HL-60 (cell line): Measurements from ENCODE around the gene CAST.

Experiments used
- DNase-seq, 2 experiments: peaks; one replicate each; pipeline ENCODE4 v3.0.0-alpha.2; 2010 to 2020; ENCODE audit warnings: low read depth in 1 of 2, low spot score in 1 of 2
- H3K27ac ChIP-seq: fragments of 250-450 bp; sonication (Bioruptor Pico); replicated peaks from 2 replicates; pipeline ENCODE4 v1.5.1; 2020; ENCODE audit warnings: mild to moderate bottlenecking, moderate library complexity
- H3K27me3 ChIP-seq: fragments of 250-450 bp; sonication (Bioruptor Pico); 2 replicates; pipeline ENCODE4 v1.5.1; 2021; ENCODE audit warnings: mild to moderate bottlenecking, moderate library complexity; ENCODE audit not compliant: insufficient read depth, poor library complexity, severe bottlenecking
- H3K4me3 ChIP-seq: replicated peaks from 2 replicates; pipeline ENCODE4 v1.5.1; 2011; ENCODE audit warnings: mild to moderate bottlenecking, control low read depth, low read length; ENCODE audit not compliant: insufficient read depth
- CTCF ChIP-seq: IDR thresholded peaks from one replicate; pipeline ENCODE4 v1.5.1; 2011; ENCODE audit warnings: low read length, control low read depth, inconsistent platforms; ENCODE audit not compliant: insufficient read depth
- GABPA ChIP-seq: IDR thresholded peaks from 2 replicates; pipeline ENCODE4 v1.6.1; 2012; ENCODE audit warnings: low read depth
- POLR2AphosphoS5 ChIP-seq: IDR thresholded peaks from 2 replicates; pipeline ENCODE4 v1.6.1; 2012; ENCODE audit warnings: low read depth
- SPI1 ChIP-seq: IDR thresholded peaks from 2 replicates; pipeline ENCODE4 v1.6.1; 2012; ENCODE audit warnings: low read depth, mild to moderate bottlenecking, borderline replicate concordance
- TF ChIP-seq, protein P1 (sequence below): IDR thresholded peaks from 2 replicates; pipeline ENCODE4 v1.6.1; 2012; ENCODE audit warnings: low read depth; ENCODE audit not compliant: insufficient replicate concordance

CAST gene

DNA sequence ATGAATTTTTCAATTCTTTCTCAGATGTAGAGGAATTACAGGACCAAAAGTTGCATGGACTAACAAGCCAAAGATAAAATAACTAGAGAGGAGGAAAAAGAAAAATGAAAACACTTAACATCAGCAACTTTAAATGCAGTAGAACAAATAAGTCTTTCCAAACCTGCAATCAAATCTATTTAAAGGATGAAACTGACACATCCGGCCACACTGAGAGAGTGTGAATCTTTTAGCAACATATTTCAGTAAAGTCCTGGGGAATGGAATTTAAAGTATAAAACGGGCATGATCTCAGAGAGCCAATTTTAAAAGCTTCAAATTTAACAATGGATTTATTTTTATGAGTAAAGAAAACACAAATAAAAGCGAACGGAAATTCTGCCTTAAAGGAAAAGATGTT is 17.1 kb downstream of the CAST start:
- Histone ChIP-seq H3K4me3 (no peak overlapping the region), H3K27ac (no peak overlapping the region), H3K27me3 (no peaks in the 10 kb centered on the region)
- DNase-seq, result no peak
- TF ChIP-seq GABPA (no peak), SPI1 (no peak), CTCF (no peak), POLR2AphosphoS5 (no peak)
- TF ChIP-seq, protein P1, sequence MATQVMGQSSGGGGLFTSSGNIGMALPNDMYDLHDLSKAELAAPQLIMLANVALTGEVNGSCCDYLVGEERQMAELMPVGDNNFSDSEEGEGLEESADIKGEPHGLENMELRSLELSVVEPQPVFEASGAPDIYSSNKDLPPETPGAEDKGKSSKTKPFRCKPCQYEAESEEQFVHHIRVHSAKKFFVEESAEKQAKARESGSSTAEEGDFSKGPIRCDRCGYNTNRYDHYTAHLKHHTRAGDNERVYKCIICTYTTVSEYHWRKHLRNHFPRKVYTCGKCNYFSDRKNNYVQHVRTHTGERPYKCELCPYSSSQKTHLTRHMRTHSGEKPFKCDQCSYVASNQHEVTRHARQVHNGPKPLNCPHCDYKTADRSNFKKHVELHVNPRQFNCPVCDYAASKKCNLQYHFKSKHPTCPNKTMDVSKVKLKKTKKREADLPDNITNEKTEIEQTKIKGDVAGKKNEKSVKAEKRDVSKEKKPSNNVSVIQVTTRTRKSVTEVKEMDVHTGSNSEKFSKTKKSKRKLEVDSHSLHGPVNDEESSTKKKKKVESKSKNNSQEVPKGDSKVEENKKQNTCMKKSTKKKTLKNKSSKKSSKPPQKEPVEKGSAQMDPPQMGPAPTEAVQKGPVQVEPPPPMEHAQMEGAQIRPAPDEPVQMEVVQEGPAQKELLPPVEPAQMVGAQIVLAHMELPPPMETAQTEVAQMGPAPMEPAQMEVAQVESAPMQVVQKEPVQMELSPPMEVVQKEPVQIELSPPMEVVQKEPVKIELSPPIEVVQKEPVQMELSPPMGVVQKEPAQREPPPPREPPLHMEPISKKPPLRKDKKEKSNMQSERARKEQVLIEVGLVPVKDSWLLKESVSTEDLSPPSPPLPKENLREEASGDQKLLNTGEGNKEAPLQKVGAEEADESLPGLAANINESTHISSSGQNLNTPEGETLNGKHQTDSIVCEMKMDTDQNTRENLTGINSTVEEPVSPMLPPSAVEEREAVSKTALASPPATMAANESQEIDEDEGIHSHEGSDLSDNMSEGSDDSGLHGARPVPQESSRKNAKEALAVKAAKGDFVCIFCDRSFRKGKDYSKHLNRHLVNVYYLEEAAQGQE, result no peak

DNA sequence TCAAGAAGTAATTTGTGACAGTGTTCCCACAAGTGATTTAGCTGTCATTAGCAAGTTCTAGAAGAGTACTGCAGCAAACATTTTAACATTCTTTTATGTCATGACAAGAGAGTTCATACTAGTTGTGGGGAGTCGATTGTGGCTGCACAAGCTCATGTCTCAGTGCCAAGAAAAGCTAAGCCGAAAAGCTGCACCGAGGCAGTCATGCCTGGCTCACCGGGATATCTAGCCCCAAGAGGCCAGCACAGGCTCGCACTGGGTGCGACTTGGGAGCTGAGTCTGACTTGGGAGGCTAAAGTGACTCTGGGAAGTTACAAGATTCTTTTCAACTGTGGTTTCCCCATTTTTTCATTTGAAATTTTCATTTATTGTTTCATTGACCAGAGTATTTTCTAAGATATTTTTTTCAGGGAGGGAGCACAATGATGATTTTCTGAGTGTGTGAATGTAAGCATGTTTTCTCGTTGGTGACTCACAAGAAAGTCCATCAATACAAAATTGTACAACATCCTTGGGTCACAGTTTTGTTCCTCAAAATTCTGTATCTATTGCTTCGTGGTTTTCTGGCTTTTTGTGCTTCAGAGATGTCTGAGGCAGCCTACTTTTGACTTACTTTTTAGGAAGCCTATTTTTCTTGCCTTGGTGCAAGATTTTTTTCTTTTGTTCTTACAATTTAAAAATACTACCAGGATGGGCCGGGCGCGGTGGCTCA is 18.7 kb downstream of the CAST start:
- no peak overlapping the region for H3K4me3 ChIP-seq
- no peak for TF ChIP-seq SPI1
- TF ChIP-seq, protein P1, result no peak
- TF ChIP-seq POLR2AphosphoS5, result no peak
- TF ChIP-seq GABPA, result no peak
- TF ChIP-seq CTCF, result no peak
- DNase-seq, result no peak
- H3K27me3 ChIP-seq, result no peaks in the 10 kb centered on the region
- H3K27ac ChIP-seq, result no peak overlapping the region

- no peak for TF ChIP-seq CTCF
- no peak for TF ChIP-seq POLR2AphosphoS5
- TF ChIP-seq, protein P1, result no peak
- no peak for TF ChIP-seq SPI1
- no peak for TF ChIP-seq GABPA
- no peaks in the 10 kb centered on the region for H3K27me3 ChIP-seq
- DNase-seq, result no peak
These were observed 21.2 kb downstream of the CAST start for GRCh38 chr5:96683392-96683791.

More at GRCh38 chr5:96683392-96683791, 21.2 kb downstream of the CAST start:
- H3K4me3 ChIP-seq, result no peak overlapping the region
- no peak overlapping the region for H3K27ac ChIP-seq
